ENCODE results near the gene MLN.

Gene MLN

GRCh38 chr6:33752646-33753015 lies 51.2 kb downstream of the MLN start:
- no peak for DNase-seq (ENCODE audit: low read depth, low spot score)

GRCh38 chr6:33751771-33752645 lies 51.8 kb downstream of the MLN start:
- no peak for DNase-seq (ENCODE audit: low read depth, low spot score)

- DNase-seq (ENCODE audit: low read depth, low spot score): no peak
These were observed 53.4 kb downstream of the MLN start for GRCh38 chr6:33750244-33750991.

- no peak for DNase-seq (ENCODE audit: low read depth, low spot score)
These were observed 54.4 kb downstream of the MLN start for GRCh38 chr6:33749401-33749800.

- DNase-seq (ENCODE audit: low read depth, low spot score): no peak
These were observed 55.0 kb downstream of the MLN start for GRCh38 chr6:33748841-33749240.

- DNase-seq (ENCODE audit: low read depth, low spot score): no peak
These were observed 56.0 kb downstream of the MLN start for GRCh38 chr6:33747823-33748222.

GRCh38 chr6:33746651-33747100 lies 57.1 kb downstream of the MLN start, which contains the start of gene IP6K3:
Gene IP6K3 (minus strand): TSS chr6:33746905. CDS start chr6:33735476, 11,429 bp downstream.
- no peak for DNase-seq (ENCODE audit: low read depth, low spot score)

- DNase-seq (ENCODE audit: low read depth, low spot score): no peak
These were observed 57.7 kb downstream of the MLN start for GRCh38 chr6:33746036-33746600.

- no peak for DNase-seq (ENCODE audit: low read depth, low spot score)
These were observed 58.3 kb downstream of the MLN start for GRCh38 chr6:33745548-33745947.

- DNase-seq (ENCODE audit: low read depth, low spot score): no peak
These were observed 58.8 kb downstream of the MLN start for GRCh38 chr6:33744895-33745546.

All from smooth muscle cell of the brain vasculature (primary cell).